Stomach (tissue), 9 donors: ENCODE results near the gene ZNF436. TPM values are rescaled to one million over a fixed set of nuclear protein-coding genes. Genes with fewer than 3 reads are reported as not detected.
"Not testable (repeated sequence)": the region's sequence is repeated elsewhere in the genome, so short reads cannot be mapped to it uniquely, and the experiment has no call there.

Source experiments
- DNase-seq, 2 donors: peaks; one replicate each; pipeline versions ENCODE4 v3.0.0 to v3.0.0-alpha.2; 2013 to 2019
- H3K27ac ChIP-seq, 5 donors: fragments of 200-600 bp in 4 of 5; sonication (generic) in 4 of 5; one replicate each; pipeline ENCODE4 v1.5.1; 2013 to 2019; ENCODE audit warnings: mild to moderate bottlenecking in 1 of 5, moderate library complexity in 1 of 5
- H3K27me3 ChIP-seq, 3 donors: fragments of 200-600 bp; sonication (generic); one replicate each; pipeline ENCODE4 v1.5.1; 2017 to 2019; ENCODE audit warnings: mixed run types in 1 of 3
- H3K36me3 ChIP-seq, 4 donors: fragments of 200-600 bp; sonication (generic); 1 replicate in 3 of 4; 2 replicates in 1 of 4; pipeline ENCODE4 v1.5.1; 2016 to 2019
- H3K4me1 ChIP-seq, 4 donors: fragments of 200-600 bp; sonication (generic); one replicate each; pipeline ENCODE4 v1.5.1; 2016 to 2019
- H3K4me3 ChIP-seq, 4 donors: fragments of 200-600 bp; sonication (generic) in 3 of 4; one replicate each; pipeline ENCODE4 v1.5.1; 2016 to 2019; ENCODE audit warnings: mild to moderate bottlenecking in 1 of 4
- H3K9me3 ChIP-seq, 4 donors: fragments of 200-600 bp; sonication (generic); one replicate each; pipeline ENCODE4 v1.5.1; 2016 to 2019
- CTCF ChIP-seq, 7 experiments: fragments of 450-650 bp in 4 of 7; fragments of 200-600 bp in 3 of 7; sonication (generic) in 3 of 7; IDR thresholded peaks; one replicate each; pipeline ENCODE4 v1.5.1; 2016 to 2019; ENCODE audit warnings: antibody characterized with exemption in 7 of 7, control low read depth in 2 of 7, mild to moderate bottlenecking in 1 of 7
- EP300 ChIP-seq: sonication (generic); formaldehyde crosslinking; IDR thresholded peaks from one replicate; pipeline ENCODE4 v1.6.1; 2017; ENCODE audit warnings: antibody characterized with exemption
- POLR2A ChIP-seq, 4 donors: fragments of 450-650 bp; IDR thresholded peaks; one replicate each; pipeline ENCODE4 v1.6.1; 2016; ENCODE audit warnings: antibody characterized with exemption in 4 of 4, control low read depth in 2 of 4, mild to moderate bottlenecking in 1 of 4, moderate library complexity in 1 of 4
- POLR2AphosphoS5 ChIP-seq, 3 donors: sonication (generic); formaldehyde crosslinking; IDR thresholded peaks; one replicate each; pipeline ENCODE4 v1.6.1; 2016; ENCODE audit warnings: antibody characterized with exemption in 3 of 3
- WGBS, 5 donors: extraction: QIAGEN DNeasy Blood & Tissue Kit in 3 of 5; methylation state at CpG; one replicate each; pipeline versions ENCODE4 v1.1.5 to v1.1.7; 2013 to 2018; 5-methylcytosine and 5-hydroxymethylcytosine counted together
- intact Hi-C: fragments of 100-400 bp; cut with DNase I; formaldehyde crosslinking; loops from one replicate; pipeline ENCODE4 v1.15.1; 2023; ENCODE audit warnings: low total_unique reads
- polyA plus RNA-seq, 3 donors: library from polyadenylated mRNA; stranded (reverse); fragments of 200-250 nt; gene quantifications; one replicate each; pipeline ENCODE4 v1.2.3, GENCODE V29; 2013
- total RNA-seq, 5 donors: library from RNA; depleted of rRNA; stranded (reverse); fragments of >200 nt; gene quantifications; one replicate each; pipeline versions ENCODE4 v1.1.0 to v1.2.3, GENCODE V29; 2014 to 2016
- donor health status: healthy with polysubstance abuse.
- donor health status: Bipolar disorder and iron deficiency.
- donor health status: healthy.

The ZNF436 gene
- total and polyA plus RNA-seq, 8 donors = 3.1 to 29.9 (median 9.3) TPM

GRCh38 chr1:23322770-23323169 is 46.9 kb downstream of the ZNF436 start:
- TF ChIP-seq POLR2AphosphoS5 (IDR thresholded peaks at IDR 0.05) (no peak), EP300 (no peak), CTCF (IDR thresholded peaks at IDR 0.05) (no peak), POLR2A (IDR thresholded peaks at IDR 0.05) (no peak)
- Histone ChIP-seq H3K27me3 (no peaks in the 10 kb centered on the region), H3K36me3 (peaks cover 40 to 100% (median 95%) of the 10 kb centered on the region in 4 donors), H3K9me3 (no peaks in the 10 kb centered on the region), H3K4me3 (no peak overlapping the region), H3K27ac (no peak overlapping the region), H3K4me1 (peaks cover 0 to 17% (median 3%) of the 10 kb centered on the region in 4 donors)
- no peak for DNase-seq
- intact Hi-C loops = no loop called here
- 37 to 64% (median 59%) methylated on average over 1 of the region's 1 CpG for WGBS, 5 donors

- WGBS, 5 donors = 94 to 98% (median 95%) methylated on average over 7 of the region's 7 CpGs
- H3K27ac ChIP-seq, intact Hi-C loops, H3K27me3 ChIP-seq, H3K4me3 ChIP-seq, H3K9me3 ChIP-seq, DNase-seq: not testable (repeated sequence)
- H3K36me3 ChIP-seq = peaks cover 18 to 77% (median 64%) of the 10 kb centered on the region in 4 donors
- peaks cover 0 to 46% (median 22%) of the 10 kb centered on the region in 4 donors for H3K4me1 ChIP-seq
Observed at GRCh38 chr1:23310280-23310679, 59.4 kb downstream of the ZNF436 start.

Other genes with a start within 250 kb of the ZNF436 start
- gene LUZP1, start 201.0 kb downstream of the ZNF436 start, total RNA-seq = 10 to 100 TPM; 12.5 to 20.4 (median 19.3) TPM
- gene LUZP1, start 201.0 kb downstream of the ZNF436 start, polyA plus RNA-seq = 1 to 10 TPM; 2.6 to 4.9 (median 3.7) TPM
- gene HTR1D, start 152.3 kb downstream of the ZNF436 start, total RNA-seq = under 1 TPM in 1 of 5 donors, not detected in 4; 0.58 TPM
- under 1 TPM in 1 of 3 donors, not detected in 2; 0.19 TPM for gene HTR1D, start 152.3 kb downstream of the ZNF436 start, polyA plus RNA-seq
- gene HNRNPR, start 25.6 kb downstream of the ZNF436 start, total RNA-seq = 100 to 1,000 TPM in 1 of 5 donors, 10 to 100 TPM in 4; 27.8 to 182 (median 41.5) TPM
- 10 to 100 TPM; 54.9 to 77.0 (median 58.8) TPM for gene HNRNPR, start 25.6 kb downstream of the ZNF436 start, polyA plus RNA-seq
- gene TCEA3, start 54.9 kb upstream of the ZNF436 start, total RNA-seq = 100 to 1,000 TPM in 2 of 5 donors, 10 to 100 TPM in 3; 44.9 to 155 (median 91.1) TPM
- 100 to 1,000 TPM in 1 of 3 donors, 10 to 100 TPM in 2; 44.1 to 133 (median 75.6) TPM for gene TCEA3, start 54.9 kb upstream of the ZNF436 start, polyA plus RNA-seq
- 100 to 1,000 TPM in 1 of 5 donors, 10 to 100 TPM in 4; 29.2 to 228 (median 45.5) TPM for gene ASAP3, start 114.3 kb upstream of the ZNF436 start, total RNA-seq
- gene ASAP3, start 114.3 kb upstream of the ZNF436 start, polyA plus RNA-seq = 10 to 100 TPM; 24.9 to 27.7 (median 25.1) TPM
- gene E2F2, start 161.4 kb upstream of the ZNF436 start, total RNA-seq = 10 to 100 TPM in 1 of 5 donors, 1 to 10 TPM in 3, under 1 TPM in 1; 0.58 to 27.8 (median 3.5) TPM
- 1 to 10 TPM in 1 of 3 donors, under 1 TPM in 2; 0.61 to 3.2 (median 0.87) TPM for gene E2F2, start 161.4 kb upstream of the ZNF436 start, polyA plus RNA-seq
- 1,000 to 10,000 TPM in 1 of 5 donors, 100 to 1,000 TPM in 3, 10 to 100 TPM in 1; 90.6 to 1,101 (median 120) TPM for gene ID3, start 189.7 kb upstream of the ZNF436 start, total RNA-seq
- gene ID3, start 189.7 kb upstream of the ZNF436 start, polyA plus RNA-seq = 100 to 1,000 TPM in 2 of 3 donors, 10 to 100 TPM in 1; 79.4 to 226 (median 139) TPM